GM18868 (cell line): ENCODE measurements around the gene GCKR.
"Not testable (repeated sequence)": the region's sequence is repeated elsewhere in the genome, so short reads cannot be mapped to it uniquely, and the experiment has no call there.

Source experiments
- ATAC-seq: cut with Tn5 transposase; IDR thresholded peaks from one replicate; pipeline ENCODE4 v1.9.1; 2021; ENCODE audit warnings: mild to moderate bottlenecking, moderate library complexity; ENCODE audit not compliant: unreplicated experiment

The GCKR gene

DNA sequence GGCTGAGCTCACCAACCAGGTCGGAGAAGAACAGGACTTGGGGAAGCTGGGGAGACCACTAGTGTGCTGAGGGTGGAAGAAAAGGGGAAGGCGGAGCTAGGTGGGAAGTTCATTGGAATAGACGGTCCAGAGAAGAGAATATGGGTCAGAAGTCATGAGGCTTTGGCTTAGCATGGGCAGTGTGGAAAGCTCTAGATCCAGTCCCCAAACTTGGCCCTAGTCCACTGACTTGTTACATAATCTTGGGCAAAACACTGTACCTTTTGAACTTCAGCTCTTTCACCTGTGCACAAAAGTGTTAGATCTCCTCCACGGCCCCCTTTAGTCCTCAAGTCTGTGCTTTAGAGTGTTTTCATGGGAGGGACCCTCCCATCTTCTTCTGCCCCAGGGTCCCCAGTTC lies 10.7 kb downstream of the GCKR start:
- no peak for ATAC-seq

DNA sequence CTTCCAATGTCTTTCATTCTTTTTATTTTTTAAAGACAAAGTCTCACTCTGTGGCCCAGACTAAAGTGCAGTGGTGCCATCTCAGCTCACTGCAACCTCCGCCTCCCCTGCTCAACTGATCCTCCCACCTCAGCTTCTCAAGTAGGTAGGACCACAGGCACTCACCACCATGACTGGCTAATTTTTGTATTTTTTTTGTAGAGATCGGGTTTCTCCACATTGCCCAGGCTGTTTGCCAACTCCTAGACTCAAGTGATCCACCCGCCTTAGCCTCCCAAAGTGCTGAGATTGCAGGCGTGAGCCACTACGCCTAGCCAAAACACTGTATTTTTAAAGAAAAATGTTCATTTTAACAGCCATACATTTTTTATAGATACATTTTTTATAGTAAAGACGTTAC lies 12.7 kb downstream of the GCKR start:
- ATAC-seq: no peak

DNA sequence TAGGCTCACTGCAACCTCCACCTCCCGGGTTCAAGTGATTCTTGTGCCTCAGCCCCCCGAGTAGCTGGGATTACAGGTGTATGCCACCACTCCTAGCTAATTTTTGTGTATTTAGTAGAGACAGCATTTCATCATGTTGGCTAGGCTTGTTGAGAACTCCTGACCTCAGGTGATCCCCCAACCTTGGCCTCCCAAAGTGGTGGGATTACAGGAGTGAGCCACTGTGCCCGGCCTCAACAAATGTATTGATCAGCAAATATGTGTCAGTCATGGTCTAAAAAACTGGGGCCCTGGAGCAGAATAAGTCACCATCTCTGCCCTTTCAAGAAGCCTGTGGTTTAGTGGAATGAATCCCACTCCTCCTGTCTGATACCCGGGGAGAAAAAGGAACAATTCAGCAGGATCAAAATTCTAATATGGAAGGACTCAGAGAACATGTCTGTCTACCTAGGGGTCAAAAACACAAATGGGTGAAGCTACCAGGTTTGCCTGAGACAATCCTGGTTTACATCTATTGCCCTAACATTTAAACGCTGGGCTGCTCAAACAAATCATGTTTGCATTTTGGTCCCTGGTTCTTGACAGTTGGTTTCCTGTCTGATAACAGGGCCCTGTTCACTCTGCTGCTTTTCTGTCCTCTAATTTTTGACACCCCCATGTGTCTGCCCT lies 21.6 kb downstream of the GCKR start:
- no peak for ATAC-seq

DNA sequence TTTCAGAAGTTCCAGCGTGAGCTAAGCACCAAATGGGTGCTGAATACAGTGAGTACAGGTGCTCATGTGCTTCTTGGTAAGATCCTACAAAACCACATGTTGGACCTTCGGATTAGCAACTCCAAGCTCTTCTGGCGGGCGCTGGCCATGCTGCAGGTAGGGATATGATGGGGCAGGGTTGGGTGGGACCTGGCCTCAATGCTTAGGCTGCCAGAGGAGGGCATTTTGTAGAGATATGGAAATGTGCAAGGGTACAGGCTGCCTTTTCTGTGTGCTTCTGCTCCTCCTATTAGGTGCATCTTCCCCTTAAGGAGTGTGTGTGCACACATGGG lies 22.1 kb downstream of the GCKR start:
- ATAC-seq: no peak

DNA sequence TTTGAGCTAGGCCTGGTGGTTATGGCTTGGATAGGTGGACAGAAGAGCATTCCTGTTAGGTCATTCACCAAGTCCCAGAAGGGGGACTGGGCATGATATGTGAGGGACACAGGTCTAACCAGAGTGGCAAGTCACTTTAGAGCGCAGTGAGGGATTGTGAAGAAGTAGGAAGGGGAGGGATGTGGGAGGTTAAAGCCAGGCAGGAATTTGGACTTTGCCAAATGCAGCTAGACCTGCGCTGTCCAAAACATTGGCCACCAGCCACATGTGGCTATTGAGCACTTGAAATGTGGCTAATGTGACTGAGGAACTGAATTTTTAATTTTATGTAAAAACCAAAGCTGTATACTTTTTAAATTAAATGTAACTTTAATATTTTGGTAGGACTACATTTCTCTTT lies 23.7 kb downstream of the GCKR start:
- ATAC-seq: no peak

DNA sequence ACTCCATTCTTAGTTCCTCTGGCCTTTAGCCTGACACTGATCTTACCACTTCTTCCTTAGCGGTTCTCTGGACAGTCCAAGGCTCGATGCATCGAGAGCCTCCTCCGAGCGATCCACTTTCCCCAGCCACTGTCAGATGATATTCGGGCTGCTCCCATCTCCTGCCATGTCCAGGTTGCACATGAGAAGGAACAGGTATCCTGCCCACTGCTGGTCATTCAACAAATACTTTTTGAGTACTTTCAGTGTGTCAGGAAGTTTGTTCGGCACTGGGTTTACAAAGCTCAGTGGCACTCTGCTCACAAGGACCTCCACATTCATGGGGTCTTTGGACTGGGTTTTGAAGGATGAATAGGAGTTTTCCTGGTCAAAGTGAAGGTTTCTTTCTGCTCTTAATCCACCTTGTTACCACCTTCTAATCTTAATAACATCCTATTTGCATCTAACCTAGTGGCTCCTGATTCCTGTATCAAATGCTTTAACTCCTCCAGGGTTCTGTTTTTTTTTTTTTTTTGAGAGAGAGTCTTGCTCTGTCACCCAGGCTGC lies 25.8 kb downstream of the GCKR start:
- ATAC-seq: no peak

DNA sequence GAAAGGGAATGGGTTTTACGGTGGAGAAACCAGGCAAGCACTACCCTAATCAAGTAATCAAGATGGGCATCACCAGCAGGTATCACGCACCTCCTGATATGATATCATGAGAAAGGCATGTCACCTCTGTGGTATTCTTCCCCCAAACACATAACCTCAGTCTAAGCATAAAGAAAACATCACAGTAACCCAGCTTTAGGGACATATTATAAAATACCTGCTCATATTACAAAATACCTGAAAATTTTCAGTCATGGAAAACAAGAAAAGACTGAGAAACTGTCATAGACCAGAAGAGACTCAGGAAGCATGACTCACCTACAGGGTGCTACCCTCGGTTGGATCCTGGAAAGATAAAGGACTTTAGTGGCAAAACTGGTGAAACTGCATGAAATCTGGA lies 30.5 kb downstream of the GCKR start:
- ATAC-seq: no peak

DNA sequence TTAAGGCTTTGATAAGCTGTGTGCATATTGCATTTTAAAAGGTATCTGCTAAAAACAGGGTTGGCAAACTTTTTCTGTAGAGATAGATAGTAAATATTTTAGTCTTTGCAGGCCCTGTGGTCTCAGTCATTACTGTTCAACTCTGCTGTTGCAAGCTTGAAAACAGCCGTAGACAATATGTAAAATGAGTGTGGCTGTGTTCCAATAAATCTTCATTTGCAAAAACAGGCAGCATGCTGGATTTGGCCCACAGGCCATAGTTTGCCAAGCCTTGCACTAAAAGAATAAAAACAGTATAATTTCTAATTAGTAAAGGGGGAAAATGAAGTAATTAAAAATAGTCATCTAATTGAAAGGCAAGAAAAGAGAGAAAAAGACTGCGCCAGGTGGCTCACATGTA lies 35.3 kb downstream of the GCKR start:
- ATAC-seq: no peak

DNA sequence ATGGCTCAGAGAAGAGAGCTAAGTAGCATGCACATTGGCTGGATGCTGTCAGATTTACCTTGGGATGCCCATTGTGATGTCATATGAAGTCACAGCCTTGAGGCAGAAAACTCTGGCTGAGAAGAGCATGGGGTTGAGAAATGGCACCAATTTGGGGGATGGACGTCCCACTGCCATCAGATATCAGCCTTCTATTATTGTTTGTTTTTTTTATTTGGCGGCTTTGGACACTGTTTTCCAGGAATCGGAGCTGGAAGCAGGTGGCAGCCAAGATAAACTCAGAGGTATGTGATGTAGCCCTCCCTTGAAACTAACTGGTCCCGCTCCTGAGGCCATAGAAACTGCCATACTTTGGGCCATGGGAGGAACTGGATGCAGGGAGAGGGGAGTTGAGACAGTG lies 40.6 kb downstream of the GCKR start:
- no peak for ATAC-seq

DNA sequence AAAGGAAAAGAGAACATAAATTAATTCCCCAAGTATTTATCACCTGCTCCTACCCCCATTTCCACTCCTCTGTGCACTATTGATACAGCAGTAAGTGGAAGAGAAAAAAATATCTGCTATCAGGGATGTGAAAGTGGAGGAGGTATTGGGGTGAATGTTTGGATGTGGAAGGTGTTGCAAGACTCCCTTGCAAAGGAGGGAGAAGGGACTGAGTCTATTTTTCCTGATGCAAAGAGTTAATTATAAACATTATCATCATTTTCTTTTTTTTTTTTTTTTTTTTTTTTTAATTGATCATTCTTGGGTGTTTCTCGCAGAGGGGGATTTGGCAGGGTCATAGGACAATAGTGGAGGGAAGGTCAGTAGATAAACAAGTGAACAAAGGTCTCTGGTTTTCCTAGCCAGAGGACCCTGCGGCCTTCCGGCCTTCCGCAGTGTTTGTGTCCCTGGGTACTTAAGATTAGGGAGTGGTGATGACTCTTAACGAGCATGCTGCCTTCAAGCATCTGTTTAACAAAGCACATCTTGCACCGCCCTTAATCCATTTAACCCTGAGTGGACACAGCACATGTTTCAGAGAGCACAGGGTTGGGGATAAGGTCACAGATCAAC lies 42.3 kb downstream of the GCKR start:
- ATAC-seq: not testable (repeated sequence)

DNA sequence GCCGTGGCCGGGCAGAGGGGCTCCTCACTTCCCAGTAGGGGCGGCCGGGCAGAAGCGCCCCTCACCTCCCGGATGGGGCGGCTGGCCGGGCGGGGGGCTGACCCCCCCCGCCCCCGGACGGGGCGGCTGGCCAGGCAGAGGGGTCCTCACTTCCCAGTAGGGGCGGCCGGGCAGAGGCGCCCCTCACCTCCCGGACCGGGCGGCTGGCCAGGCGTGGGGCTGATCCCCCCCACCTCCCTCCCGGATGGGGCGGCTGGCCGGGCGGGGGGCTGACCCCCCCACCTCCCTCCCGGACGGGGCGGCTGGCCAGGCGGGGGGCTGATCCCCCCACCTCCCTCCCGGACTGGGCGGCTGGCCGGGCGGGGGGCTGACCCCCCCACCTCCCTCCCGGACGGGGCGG lies 43.0 kb downstream of the GCKR start:
- not testable (repeated sequence) for ATAC-seq

DNA sequence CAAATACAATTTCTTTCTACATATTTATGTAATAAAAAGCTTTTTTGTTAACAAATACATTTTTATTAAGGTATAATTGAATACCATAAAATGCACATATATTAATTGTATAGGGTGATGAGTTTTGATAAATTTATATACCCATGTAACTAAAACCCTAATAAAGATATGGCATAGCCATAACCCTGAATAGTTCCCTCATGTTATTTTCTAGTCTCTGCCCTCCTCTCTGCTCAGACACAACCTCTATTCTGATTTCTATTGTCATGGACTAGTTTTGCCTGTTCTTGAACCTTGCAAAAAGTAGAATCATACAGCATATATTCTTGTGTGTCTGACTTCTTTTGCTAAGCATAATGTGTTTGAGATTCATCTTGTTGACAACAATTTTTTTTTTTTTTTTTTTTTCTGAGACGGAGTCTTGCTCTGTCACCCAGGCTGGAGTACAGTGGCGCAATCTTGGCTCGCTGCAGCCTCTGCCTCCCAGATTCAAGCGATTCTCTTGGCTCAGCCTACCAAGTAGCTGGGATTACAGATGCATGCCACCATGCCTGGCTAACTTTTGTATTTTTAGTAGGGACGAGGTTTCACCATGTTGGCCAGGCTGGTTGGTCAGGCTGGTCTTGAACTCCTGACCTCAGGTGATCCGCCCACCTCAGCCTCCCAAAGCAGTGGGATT lies 47.6 kb downstream of the GCKR start:
- no peak for ATAC-seq

DNA sequence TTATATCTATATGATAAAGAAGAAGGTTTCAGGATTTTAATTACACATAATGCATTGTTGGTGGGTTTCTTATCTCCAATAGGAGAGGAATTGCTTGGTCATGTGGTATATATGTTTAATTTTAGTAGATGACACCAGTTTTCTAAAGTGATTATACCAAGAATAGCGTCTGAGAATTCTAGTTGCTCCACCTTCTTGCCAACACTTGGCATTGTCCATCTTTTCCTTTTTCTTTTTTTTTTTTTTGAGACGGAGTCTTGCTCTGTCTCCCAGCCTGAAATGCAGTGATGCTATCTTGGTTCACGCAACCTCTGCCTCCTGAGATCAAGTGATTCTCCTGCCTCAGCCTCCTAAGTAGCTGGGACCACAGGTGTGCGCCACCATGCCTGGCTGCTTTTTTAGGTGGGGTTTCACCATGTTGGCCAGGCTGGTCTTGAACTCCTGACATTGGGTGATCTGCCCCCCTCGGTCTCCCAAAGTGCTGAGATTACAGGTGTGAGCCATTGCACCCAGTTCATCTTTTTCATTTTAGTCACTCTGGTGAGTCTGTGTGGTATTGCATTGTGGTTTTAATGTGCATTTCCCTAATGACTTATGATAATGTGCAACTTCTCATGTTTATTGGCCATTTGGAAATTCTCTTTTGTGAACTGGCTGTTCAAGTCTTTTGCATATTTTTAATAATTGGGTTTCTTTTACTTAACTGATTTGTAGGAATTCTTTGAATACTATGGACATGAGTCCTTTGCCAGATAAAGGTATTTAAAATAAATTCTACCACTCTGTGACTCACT lies 48.9 kb downstream of the GCKR start:
- ATAC-seq: no peak

DNA sequence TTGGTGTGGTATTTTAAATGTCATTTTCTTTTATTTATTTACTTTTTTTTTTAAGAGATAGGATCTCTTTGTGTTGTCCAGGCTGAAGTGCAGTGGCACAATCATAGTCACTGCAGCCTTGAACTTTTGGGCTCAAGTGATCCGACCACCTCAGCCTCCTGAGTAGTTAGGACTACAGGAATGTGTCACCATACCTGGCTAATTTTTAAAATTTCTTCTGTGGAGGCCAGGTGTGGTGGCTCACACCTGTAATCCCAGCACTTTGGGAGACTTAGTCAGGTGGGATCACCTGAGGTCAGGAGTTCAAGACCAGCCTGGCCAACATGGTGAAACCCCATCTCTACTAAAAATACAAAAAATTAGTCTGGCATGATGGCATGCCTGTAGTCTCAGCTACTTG lies 52.7 kb downstream of the GCKR start:
- no peak for ATAC-seq

DNA sequence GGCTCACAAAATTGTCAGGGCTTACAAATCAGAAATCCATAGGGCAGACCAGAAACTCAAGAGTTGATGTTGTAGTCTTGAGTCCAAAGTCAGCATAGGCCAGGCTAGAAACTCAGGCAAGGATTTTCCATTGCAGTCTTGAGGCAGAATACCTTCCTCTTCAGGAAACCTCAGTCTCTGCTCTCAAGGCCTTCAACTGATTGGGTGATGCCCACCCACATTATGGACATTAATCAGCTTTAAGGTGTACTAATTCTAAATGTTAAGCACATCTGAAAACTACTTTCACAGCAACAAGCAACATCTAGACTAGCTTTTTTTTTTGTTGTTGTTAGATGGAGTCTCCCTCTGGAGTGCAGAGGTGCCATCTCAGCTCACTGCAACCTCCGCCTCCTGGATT lies 54.9 kb downstream of the GCKR start:
- no peak for ATAC-seq

DNA sequence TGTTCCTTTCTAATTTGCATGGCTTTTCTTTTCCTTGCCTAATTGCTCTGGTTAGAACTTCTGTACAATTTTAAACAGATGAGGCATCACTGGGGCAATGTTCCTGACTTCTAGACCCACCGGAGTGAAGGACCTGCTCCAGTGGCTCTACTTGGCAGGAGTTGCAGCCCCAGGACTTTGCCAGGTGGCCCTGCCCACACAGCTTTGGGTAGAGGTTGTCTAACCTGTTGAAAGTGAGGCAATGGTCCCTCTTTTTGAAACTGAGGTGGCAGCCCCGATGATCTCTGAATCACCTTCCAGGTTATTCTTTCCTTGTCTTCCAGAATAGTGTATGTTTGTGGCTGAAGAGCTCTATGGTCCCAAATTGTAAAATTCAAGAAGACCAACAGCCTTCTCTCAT lies 56.3 kb downstream of the GCKR start:
- no peak for ATAC-seq

DNA sequence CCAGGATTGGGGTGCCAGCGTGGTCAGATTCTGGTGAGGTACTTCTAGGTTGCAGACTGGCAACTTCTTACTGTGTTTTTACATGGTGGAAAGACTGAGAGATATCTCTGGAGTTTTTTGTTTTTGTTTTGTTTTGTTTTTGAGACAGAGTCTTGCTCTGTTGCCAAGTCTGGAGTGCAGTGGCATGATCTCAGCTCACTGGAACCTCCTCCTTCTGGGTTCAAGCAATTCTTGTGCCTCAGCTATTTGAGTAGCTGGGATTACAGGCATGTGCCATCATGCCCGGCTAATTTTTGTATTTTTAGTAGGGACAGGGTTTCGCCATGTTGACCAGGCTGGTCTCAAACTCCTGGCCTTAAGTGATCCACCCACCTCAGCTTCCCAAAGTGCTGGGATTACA lies 57.8 kb downstream of the GCKR start:
- not testable (repeated sequence) for ATAC-seq

DNA sequence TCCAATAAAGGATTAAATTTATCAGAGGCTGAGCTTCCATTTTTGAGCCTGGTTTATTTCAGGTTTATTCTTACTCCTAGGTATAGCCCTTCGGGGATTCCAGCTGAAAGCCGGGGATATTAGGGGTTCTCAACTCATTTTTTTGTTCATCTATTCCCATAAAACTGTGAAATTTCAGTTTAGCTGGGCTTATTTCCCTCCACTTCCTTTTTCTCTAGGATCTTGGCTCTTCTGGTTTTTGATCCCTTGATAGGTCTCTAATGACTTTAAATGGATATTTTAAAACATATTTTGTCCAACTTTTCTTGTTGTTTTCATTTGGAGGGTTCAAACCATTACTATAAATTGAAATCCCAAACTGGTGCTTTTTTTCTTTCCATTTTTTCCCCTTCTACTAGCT lies 62.6 kb downstream of the GCKR start:
- no peak for ATAC-seq

DNA sequence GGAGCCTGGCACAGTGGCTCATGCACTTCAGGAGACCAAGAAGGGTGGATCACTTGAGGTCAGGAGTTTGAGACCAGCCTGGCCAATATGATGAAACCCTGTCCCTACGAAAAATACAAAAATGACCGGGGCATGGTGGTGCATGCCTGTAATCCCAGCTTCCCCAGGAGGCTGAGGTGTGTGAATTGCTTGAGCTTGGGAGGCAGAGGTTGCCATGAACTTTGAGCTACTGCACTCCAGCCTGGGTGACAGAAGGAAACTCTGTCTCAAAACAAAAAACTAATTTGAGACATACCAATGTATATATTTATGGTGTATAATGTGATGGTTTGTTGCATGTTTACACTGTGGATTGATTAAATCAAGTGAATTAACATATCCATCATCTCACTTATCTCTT lies 64.4 kb downstream of the GCKR start:
- ATAC-seq: no peak

DNA sequence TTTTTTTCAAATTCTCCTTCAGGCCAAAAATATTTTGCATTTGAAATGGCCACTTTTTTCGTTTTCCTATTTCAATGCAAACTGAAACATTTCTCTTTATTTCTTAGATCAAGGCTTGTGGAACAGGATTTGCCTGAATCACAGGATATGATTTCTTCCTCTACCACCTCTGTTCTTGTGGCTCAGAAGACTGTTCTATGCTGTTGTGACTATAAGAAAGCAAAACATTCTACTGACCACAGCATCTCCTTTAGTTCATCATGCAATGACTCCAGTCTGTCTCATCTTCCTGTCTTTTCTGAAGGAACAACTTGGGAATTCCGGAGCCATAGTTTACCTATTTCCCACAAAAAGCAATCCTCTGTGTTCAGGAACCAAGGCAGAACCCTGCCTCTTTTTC lies 70.0 kb downstream of the GCKR start:
- ATAC-seq: no peak

DNA sequence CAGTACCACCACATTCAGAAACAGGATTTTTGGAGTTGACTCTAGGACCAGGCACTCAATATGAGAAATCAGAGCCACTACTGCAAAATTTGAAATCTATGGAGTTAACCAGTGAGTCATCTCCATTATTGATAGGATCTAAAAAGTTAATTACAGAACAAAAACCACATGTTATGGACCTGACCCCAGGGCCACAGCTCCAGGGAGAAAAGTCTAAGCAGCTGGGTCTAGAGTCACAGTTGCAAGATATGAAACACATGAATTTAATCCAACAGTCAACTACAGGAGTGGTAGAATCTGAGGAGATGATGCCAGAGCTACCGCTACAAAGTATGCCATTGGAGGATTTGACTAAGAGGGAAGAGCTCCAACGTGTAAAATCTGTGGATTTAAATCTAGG lies 72.8 kb downstream of the GCKR start:
- no peak for ATAC-seq

DNA sequence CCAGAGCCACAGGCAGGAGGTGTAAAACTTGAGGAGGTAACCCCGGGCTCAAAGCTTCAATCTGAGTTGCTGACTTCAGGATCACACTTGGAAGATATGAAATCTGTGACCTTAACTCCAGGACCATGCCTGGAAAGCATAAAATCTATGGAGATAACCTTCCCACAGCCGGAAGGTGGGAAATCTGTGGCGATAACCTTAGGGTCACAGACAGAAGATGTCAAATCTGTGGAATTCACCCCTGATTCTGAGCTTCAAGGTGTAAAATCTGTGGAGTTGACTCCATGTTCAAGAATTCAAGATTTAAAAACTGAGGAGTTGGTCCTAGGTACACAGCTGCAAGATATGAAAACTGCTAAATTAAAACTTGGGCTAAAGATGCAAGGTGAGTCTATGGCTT lies 74.6 kb downstream of the GCKR start:
- no peak for ATAC-seq
